ENCODE data around the gene SV2C. TPM values are rescaled to one million over a fixed set of nuclear protein-coding genes. Genes with fewer than 3 reads are reported as not detected.

Gene SV2C
- total RNA-seq, 1 experiment from 2014 or later = not detected

DNA sequence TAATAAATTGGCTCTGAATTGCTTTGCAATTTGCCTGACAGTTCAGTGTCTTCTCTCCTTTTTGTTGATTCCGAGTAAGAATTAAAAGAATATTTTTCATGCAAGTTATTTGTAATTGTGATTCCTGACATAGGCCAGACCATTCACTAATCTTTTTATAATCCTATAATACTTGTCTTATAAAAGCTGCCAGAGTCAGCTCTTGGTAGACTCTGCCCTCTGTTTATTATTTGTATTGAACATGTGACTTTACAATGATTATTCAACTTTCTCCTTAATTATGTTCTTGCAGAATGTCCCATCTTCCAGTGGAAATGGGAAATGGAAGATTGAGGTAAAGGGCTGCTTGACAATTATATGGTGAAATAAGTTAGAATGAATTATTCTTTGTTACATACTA, 121.0 kb downstream of the SV2C start (continued):
- no peak for TF ChIP-seq POLR2AphosphoS5 (IDR thresholded peaks at IDR 0.05; ENCODE audit: low read depth, low read length)

DNA sequence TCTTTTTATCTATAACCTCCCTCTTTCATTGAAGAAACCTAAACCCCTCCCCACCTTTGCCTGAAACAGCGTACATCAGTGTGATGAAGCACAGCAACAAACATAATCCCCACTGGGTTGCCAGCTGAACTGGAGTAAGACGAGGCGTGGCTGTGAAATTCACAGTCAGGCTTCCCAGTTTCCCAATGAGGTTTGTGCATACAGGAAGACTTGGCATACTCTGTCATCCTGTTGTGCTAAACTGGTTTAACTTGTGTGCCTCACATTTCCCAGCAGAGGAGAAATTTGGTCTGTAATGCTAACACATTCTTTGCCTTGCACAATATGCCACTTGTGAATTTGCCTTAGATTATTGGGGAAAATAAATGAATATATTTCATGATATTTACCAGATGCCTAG, 121.5 kb downstream of the SV2C start:
- intact Hi-C loops (cut with micrococcal nuclease) = no loop called here
- H3K9ac ChIP-seq (ENCODE audit: low read length) = no peak overlapping the region
- no peak for ATAC-seq
- POLR2A ChIA-PET = no interaction called here
- H3K27me3 ChIP-seq (ENCODE audit: insufficient read depth, low read length) = peaks cover 20% of the 10 kb centered on the region
- H3K36me3 ChIP-seq (ENCODE audit: control insufficient read depth in 1 of 2, insufficient read depth in 2 of 2, low read length in 2 of 2) = no peaks in the 10 kb centered on the region
- H3K4me1 ChIP-seq (ENCODE audit: control insufficient read depth in 1 of 2, insufficient read depth in 2 of 2, low read length in 2 of 2) = no peaks in the 10 kb centered on the region
- H3K4me3 ChIP-seq (replicated peaks in 1 of 2; ENCODE audit: low read depth in 1 of 2, low read length in 2 of 2) = no peak overlapping the region
- RAD21 ChIA-PET (ENCODE audit: low non-redundant PET in 1 of 2, low total read pairs in 2 of 2, uncharacterized antibody in 2 of 2, unreplicated experiment in 2 of 2) = no interaction called here
- H3K4me2 ChIP-seq (ENCODE audit: low read length) = no peak overlapping the region
- CTCF ChIA-PET = interaction anchor here (1.2 kb wide), 1 partner anchor 30 kb away, joined by 3 read pairs; no protein-coding TSS in a partner anchor
- no peak for DNase-seq (ENCODE audit: low read depth, low spot score)
- no peaks in the 10 kb centered on the region for H4K20me1 ChIP-seq (ENCODE audit: insufficient read depth)
- H2AFZ ChIP-seq (ENCODE audit: low read depth, low read length, poor library complexity, severe bottlenecking) = no peak overlapping the region
- no TSS peak for BruUV-seq (replicated peaks)
- H3K79me2 ChIP-seq (ENCODE audit: insufficient read depth, low read length) = no peaks in the 10 kb centered on the region
- H3K9me3 ChIP-seq (ENCODE audit: control insufficient read depth in 1 of 2, insufficient read depth in 1 of 2, low read depth in 1 of 2, low read length in 2 of 2) = no peaks in the 10 kb centered on the region
- TF ChIP-seq ZNF274 (IDR thresholded peaks at IDR 0.05; ENCODE audit: low read depth, low read length) (no peak), EZH2 (IDR thresholded peaks at IDR 0.05) (no peak), RAD21 (IDR thresholded peaks at IDR 0.05; ENCODE audit: low read depth) (no peak), SIN3A (IDR thresholded peaks at IDR 0.05; ENCODE audit: low read depth) (no peak), FOSL1 (IDR thresholded peaks at IDR 0.05; ENCODE audit: low read depth) (no peak), CBX3 (IDR thresholded peaks at IDR 0.05; ENCODE audit: low read depth) (no peak), JUND (IDR thresholded peaks at IDR 0.05) (no peak), POLR2AphosphoS5 (IDR thresholded peaks at IDR 0.05; ENCODE audit: low read depth, low read length) (no peak), SP1 (IDR thresholded peaks at IDR 0.05; ENCODE audit: low read depth) (no peak), EZH2phosphoT487 (IDR thresholded peaks at IDR 0.05; ENCODE audit: borderline replicate concordance) (no peak), TCF7L2 (IDR thresholded peaks at IDR 0.05; ENCODE audit: borderline replicate concordance, extremely low read depth, insufficient read depth, insufficient read length) (no peak), EGR1 (IDR thresholded peaks at IDR 0.05; ENCODE audit: low read depth) (no peak), POLR2A (IDR thresholded peaks at IDR 0.05; ENCODE audit: borderline replicate concordance, extremely low read depth, insufficient read depth, insufficient read length) (no peak), SRF (IDR thresholded peaks at IDR 0.05; ENCODE audit: low read depth) (no peak)
- TF ChIP-seq, protein P1, sequence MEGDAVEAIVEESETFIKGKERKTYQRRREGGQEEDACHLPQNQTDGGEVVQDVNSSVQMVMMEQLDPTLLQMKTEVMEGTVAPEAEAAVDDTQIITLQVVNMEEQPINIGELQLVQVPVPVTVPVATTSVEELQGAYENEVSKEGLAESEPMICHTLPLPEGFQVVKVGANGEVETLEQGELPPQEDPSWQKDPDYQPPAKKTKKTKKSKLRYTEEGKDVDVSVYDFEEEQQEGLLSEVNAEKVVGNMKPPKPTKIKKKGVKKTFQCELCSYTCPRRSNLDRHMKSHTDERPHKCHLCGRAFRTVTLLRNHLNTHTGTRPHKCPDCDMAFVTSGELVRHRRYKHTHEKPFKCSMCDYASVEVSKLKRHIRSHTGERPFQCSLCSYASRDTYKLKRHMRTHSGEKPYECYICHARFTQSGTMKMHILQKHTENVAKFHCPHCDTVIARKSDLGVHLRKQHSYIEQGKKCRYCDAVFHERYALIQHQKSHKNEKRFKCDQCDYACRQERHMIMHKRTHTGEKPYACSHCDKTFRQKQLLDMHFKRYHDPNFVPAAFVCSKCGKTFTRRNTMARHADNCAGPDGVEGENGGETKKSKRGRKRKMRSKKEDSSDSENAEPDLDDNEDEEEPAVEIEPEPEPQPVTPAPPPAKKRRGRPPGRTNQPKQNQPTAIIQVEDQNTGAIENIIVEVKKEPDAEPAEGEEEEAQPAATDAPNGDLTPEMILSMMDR (IDR thresholded peaks at IDR 0.05 in 2 of 3, conservative IDR thresholded peaks at IDR 0.05 in 1 of 3; ENCODE audit: borderline replicate concordance in 1 of 3, insufficient read depth in 1 of 3, low read depth in 2 of 3, low read length in 2 of 3) = no peak
- TF ChIP-seq, protein P2, sequence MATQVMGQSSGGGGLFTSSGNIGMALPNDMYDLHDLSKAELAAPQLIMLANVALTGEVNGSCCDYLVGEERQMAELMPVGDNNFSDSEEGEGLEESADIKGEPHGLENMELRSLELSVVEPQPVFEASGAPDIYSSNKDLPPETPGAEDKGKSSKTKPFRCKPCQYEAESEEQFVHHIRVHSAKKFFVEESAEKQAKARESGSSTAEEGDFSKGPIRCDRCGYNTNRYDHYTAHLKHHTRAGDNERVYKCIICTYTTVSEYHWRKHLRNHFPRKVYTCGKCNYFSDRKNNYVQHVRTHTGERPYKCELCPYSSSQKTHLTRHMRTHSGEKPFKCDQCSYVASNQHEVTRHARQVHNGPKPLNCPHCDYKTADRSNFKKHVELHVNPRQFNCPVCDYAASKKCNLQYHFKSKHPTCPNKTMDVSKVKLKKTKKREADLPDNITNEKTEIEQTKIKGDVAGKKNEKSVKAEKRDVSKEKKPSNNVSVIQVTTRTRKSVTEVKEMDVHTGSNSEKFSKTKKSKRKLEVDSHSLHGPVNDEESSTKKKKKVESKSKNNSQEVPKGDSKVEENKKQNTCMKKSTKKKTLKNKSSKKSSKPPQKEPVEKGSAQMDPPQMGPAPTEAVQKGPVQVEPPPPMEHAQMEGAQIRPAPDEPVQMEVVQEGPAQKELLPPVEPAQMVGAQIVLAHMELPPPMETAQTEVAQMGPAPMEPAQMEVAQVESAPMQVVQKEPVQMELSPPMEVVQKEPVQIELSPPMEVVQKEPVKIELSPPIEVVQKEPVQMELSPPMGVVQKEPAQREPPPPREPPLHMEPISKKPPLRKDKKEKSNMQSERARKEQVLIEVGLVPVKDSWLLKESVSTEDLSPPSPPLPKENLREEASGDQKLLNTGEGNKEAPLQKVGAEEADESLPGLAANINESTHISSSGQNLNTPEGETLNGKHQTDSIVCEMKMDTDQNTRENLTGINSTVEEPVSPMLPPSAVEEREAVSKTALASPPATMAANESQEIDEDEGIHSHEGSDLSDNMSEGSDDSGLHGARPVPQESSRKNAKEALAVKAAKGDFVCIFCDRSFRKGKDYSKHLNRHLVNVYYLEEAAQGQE (IDR thresholded peaks at IDR 0.05; ENCODE audit: low read depth) = no peak
- TF ChIP-seq, protein P3, sequence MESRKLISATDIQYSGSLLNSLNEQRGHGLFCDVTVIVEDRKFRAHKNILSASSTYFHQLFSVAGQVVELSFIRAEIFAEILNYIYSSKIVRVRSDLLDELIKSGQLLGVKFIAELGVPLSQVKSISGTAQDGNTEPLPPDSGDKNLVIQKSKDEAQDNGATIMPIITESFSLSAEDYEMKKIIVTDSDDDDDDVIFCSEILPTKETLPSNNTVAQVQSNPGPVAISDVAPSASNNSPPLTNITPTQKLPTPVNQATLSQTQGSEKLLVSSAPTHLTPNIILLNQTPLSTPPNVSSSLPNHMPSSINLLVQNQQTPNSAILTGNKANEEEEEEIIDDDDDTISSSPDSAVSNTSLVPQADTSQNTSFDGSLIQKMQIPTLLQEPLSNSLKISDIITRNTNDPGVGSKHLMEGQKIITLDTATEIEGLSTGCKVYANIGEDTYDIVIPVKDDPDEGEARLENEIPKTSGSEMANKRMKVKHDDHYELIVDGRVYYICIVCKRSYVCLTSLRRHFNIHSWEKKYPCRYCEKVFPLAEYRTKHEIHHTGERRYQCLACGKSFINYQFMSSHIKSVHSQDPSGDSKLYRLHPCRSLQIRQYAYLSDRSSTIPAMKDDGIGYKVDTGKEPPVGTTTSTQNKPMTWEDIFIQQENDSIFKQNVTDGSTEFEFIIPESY (IDR thresholded peaks at IDR 0.05; ENCODE audit: extremely low read depth, insufficient replicate concordance, low read length) = no peak
- TF ChIP-seq, protein P4, sequence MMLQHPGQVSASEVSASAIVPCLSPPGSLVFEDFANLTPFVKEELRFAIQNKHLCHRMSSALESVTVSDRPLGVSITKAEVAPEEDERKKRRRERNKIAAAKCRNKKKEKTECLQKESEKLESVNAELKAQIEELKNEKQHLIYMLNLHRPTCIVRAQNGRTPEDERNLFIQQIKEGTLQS (IDR thresholded peaks at IDR 0.05) = no peak
- no peaks in the 10 kb centered on the region for H3K9me2 ChIP-seq (ENCODE audit: insufficient read depth)
- H3K27ac ChIP-seq (ENCODE audit: low read depth, low read length) = no peak overlapping the region

All from HCT116 (cell line).